Measurements from ENCODE around the gene VWA3A.
"Not testable (repeated sequence)": the region's sequence is repeated elsewhere in the genome, so short reads cannot be mapped to it uniquely, and the experiment has no call there.

The VWA3A gene

GRCh38 chr16:22089910-22090309 is 2.4 kb upstream of the VWA3A start:
- DNase-seq (ENCODE audit: low read depth), result no peak

DNA sequence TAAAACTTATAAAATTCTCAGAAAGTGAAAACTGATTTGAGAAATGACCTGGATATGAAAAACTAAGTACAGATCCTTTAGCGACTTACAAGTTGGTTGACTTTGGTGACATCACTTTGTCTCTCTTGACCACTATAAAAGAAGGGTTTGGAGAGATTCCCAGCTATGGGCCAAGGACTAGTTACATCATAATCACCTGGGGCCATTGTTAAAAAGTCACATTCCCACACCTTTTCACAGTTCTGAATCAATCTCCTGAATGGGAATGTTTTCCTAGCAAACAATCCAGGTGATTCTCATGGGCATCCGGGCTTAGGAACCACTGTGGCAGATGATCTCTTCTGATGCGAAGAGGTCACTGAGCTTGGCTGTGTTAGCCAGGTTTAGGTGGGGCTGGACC is 620 bp upstream of the VWA3A start:
- no peak for DNase-seq (ENCODE audit: low read depth)

DNA sequence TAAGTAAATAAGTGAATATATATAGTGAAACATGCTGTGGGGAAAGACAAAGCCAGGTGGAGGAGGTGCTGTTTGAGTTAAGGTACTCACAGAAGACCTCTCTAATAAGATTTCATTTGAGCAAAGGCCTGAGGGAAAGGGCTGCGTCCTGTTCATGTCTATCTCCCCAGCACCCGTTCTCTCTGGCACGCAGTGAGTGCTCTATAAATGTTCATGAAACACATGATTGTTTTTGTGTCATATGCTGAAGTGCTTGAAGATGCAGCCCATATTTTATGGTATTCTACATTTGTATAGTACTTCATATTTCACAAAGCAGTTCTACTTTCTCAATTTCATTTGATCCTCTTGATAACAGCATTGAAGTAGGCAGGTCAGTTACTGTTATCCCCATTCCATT is 990 bp downstream of the VWA3A start:
- no peak for DNase-seq (ENCODE audit: low read depth)

- DNase-seq (ENCODE audit: low read depth), result peak; percentile 23
Observed at GRCh38 chr16:22093996-22094395, 1.7 kb downstream of the VWA3A start.

DNA sequence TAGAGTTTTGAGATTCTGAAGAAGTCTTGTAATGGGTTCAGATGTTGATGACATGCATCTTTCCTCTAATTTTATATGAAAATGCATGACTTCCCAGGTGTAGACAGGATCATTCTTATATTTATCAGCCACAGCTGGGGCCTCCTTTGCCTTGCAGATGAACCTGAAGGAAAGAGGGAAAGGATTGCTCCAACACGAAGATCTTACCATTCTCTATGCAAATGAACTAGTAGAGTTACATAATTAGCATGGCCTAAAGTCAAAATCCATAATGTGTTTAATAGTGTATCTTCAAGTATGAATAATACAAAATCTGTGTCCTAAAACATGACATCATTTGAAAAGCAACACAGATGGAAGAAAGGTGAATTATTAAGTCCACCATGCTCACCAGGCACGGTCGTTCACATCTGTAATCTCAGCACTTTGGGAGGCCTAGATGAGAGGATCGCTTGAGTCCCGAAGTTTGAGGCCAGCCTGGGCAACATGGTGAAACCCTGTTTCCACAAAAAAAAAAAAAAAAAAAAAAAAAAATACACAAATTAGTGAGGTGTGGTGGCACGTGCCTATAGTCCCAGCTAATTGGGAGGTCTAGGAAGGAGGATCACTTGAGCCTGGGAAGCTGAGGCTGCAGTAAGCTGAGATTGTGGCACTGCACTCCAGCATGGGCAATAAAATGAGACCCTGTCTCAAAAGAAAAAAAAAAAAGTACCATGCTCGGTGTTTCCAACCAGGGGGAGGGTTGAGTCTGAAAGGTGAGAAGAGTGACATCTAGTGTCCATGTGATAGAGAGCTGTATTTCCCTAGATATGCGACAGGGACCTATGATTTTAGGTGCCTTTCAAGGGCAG is 6.3 kb downstream of the VWA3A start:
- DNase-seq (ENCODE audit: low read depth), result peak; percentile 43

DNA sequence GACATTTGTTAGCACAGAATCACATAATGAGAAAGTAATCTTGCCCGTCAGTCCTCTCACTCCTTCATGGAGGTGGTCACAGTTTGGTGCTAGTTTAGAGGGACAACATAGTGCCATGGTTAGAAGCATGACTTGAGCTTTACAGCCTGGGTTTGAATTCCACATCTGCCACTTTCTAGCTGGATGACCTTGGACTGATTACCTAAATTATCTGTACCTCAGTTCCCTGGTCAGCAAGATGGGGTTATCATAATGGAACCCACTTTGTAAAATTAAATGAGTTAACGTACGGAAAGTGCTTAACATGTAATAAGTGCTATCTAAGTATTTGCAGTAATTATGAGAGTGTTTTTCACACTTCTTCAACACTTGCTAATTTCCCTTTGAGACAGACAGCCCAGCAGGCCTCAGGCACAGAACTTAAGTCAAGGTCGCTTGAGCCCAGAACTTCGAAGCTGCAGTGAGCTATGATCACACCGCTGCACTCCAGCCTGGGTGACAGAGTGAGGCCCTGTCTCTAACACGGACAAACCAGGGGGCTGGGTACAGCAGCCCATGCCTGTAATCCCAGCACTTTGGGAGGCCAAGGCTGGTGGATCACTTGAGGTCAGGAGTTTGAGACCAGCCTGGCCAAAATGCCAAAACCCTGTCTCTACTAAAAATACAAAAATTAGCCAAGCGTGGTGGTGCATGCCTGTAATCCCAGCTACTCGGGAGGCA is 7.1 kb downstream of the VWA3A start:
- no peak for DNase-seq (ENCODE audit: low read depth)

GRCh38 chr16:22103441-22103840 is 11.1 kb downstream of the VWA3A start:
- DNase-seq (ENCODE audit: low read depth), result no peak

DNA sequence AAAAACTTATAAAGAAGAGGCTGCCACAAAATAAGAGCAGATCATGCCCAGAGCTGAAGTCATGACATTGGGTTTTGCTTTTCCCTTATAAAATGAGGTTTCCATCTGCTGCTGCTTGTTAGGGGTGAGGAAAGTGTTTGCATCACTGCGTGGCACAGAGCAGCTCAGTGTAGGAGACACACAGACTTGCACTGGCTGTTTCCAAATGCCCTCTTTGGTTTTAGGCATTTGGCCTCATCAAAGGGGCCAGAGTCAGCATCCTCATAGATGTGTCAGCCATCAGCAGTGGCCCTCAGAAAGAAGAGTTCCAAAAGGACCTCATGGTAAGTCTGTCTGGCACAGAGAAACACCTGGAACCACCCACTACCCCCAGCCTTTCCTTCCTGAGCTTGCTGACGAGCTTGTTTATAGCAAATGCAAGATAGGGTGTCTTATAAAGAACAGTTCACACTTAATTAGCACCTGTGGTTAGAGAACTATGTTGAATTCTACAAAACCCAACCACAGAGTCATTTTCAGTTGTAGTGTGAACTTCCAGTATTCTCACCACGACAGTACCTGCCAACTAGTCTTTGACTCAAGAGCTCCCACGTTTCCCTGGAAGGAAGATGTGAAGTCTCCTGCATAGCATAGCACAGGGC is 17.0 kb downstream of the VWA3A start:
- DNase-seq (ENCODE audit: low read depth), result no peak

DNA sequence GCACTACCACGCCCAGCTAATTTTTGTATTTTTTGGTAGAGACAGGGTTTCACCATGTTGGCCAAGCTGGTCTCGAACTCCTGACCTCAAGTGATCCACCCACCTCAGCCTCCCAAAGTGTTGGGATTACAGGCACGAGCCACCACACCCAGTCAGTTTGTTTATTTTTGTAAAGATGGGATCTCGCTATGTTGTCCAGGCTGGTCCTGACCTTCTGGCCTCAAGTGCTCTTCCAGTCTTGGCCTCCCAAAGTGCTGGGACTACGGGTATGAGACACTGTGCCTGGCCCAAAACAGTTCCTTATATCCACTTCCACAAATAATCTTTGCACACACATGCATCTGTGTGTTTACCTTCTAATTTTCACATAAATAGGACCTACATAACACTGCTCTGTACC is 19.3 kb downstream of the VWA3A start:
- not testable (repeated sequence) for DNase-seq (ENCODE audit: low read depth)

DNA sequence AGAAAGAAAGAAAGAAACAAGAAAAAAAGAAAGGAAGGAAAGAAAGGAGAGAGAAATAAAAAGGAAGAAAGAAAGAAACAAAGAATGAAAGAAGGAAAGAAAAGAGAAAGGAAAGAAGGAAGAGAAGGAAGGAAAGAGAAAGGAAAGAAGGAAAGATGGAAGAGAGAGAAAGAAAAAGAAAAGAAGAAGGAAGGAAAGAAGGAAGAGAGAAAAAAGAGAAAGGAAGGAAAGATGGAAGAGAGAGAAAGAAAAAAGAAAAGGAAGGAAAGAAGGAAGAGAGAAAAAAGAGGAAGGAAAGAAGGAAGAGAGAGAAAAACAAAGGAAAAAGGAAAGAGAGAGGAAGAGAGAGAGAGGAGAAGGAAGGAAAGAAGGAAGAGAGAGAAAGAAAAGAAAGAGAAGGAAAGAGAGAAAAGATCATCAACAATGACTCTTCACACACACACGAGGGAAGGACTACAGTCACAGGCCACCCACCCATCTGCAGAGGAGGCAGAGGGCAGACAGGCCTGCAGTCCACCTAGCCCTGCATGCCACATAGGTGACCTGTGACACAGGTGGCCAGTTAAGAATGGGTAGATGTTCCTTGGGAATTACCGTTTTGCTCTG is 23.9 kb downstream of the VWA3A start:
- DNase-seq (ENCODE audit: low read depth), result no peak

DNA sequence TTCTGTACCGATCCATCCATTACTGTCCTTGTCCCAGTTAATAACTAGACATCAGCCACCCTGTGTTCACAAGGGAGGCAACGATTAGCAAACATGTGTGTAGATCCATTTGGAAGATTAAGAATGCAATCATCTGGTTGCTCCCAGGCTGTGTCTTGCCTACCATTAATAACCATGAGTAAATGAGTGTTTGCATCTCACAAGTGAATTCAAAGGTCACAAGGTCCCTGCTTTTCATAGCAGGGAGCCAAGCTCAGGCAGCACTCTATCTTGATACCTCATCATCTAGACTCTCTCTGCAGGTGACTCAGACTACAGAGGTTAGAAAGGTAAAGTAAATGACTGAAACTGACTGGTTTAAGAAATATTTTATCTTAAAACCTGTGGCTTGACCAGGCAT is 25.3 kb downstream of the VWA3A start:
- no peak for DNase-seq (ENCODE audit: low read depth)

DNA sequence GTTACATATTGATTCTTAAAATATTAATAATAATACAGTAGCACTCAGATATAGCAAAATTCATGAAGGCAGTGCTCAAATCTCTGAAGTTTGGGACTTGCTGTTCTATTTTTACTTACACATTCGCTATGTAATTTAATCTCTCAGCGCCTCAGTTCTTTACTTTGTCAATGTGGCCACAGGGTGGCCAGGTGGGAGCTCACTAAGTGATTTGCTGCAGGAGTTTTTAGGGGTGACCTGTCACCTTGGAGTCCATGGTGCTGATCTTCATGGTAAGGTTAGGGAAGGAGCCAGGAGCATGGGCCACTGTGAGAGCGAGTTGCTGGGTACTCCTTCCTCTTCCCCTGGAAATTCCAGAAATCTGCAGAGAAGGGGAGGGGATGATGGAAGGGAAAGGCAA is 28.1 kb downstream of the VWA3A start:
- no peak for DNase-seq (ENCODE audit: low read depth)

- no peak for DNase-seq (ENCODE audit: low read depth)
Observed at GRCh38 chr16:22122239-22122638, 29.9 kb downstream of the VWA3A start.

- peak; percentile 5 for DNase-seq (ENCODE audit: low read depth)
Observed at GRCh38 chr16:22123146-22123545, 30.8 kb downstream of the VWA3A start.

- no peak for DNase-seq (ENCODE audit: low read depth)
Observed at GRCh38 chr16:22123759-22124490, 31.6 kb downstream of the VWA3A start.

DNA sequence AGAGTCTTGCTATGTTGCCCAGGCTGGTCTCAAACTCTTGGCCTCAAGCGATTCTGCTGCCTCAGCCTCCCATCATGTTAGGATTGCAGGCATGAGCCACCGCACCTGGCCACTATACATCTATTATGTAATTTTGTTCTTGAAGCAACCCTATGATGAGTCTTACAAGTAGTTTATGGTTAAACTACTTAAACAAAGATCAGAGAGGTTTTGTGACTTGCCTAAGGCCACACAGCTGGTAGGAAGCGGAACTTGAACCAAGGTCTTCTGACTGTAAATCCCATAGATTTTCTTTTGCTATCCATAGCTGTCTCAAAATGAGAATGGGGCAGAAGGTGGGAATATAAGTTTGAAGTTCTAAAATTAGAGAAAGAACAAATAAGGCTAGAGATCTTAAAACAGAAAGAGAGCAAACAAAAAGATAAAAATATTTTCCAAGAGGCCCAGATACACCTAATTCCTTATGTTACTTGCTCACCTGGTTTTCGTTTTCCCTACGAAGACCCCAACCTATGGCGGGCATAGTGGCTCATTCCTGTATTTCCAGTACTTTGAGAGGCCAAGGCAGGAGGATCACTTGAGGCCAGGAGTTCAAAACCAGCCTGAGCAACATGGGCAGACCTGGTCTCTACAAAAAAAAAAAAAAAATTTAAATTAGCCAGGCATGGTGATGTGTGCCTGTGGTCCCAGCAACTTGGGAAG is 32.4 kb downstream of the VWA3A start:
- no peak for DNase-seq (ENCODE audit: low read depth)

- no peak for DNase-seq (ENCODE audit: low read depth)
Observed at GRCh38 chr16:22126037-22126558, 33.8 kb downstream of the VWA3A start.

GRCh38 chr16:22128537-22128936 is 36.2 kb downstream of the VWA3A start:
- DNase-seq (ENCODE audit: low read depth), result not testable (repeated sequence)

GRCh38 chr16:22130528-22130927 is 38.2 kb downstream of the VWA3A start:
- no peak for DNase-seq (ENCODE audit: low read depth)

GRCh38 chr16:22132801-22133200 is 40.5 kb downstream of the VWA3A start:
- DNase-seq (ENCODE audit: low read depth), result no peak

DNA sequence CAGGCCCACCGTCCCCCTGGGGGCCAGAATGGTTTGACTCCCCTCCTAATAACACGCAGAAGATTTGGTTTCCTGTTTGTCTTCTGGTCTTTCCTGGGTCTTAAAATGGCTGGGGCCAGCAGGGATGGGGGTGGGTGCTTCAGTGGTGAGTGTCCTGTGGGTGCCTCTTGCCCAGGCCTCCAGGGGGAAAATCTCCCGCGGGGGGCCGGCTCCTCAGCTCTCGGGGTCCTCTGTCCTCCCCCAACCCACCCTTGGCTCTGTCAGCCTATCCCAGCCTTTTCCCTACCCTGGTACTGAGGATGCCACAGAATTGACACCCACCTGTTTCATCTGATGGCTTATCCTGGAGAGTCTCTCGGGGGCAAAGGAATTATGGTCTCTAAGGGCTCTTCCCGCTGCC is 46.1 kb downstream of the VWA3A start:
- DNase-seq (ENCODE audit: low read depth), result no peak
